ENCODE data around the gene CHST15.

DNA sequence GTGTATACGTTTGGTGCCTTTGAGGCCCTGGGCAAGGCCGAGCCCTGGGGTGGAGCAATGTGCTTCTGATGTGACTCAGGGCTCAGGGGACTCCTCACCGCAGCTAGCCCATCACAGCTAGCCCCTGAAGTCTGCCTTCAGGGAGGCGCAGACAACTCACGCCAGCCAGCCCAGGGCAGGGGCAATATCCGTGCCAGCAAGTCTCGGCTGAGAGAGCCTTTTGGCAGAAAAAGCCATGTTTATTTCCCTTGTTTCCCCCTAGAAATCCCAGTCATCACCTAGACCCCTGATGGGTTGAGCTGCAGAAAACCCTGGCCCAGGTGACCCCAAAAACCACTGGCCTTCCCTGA is 90.4 kb downstream of the CHST15 start:
- TF ChIP-seq EP300 (conservative IDR thresholded peaks at IDR 0.05; ENCODE audit: poor library complexity, severe bottlenecking): no peak
- TF ChIP-seq, protein P1, sequence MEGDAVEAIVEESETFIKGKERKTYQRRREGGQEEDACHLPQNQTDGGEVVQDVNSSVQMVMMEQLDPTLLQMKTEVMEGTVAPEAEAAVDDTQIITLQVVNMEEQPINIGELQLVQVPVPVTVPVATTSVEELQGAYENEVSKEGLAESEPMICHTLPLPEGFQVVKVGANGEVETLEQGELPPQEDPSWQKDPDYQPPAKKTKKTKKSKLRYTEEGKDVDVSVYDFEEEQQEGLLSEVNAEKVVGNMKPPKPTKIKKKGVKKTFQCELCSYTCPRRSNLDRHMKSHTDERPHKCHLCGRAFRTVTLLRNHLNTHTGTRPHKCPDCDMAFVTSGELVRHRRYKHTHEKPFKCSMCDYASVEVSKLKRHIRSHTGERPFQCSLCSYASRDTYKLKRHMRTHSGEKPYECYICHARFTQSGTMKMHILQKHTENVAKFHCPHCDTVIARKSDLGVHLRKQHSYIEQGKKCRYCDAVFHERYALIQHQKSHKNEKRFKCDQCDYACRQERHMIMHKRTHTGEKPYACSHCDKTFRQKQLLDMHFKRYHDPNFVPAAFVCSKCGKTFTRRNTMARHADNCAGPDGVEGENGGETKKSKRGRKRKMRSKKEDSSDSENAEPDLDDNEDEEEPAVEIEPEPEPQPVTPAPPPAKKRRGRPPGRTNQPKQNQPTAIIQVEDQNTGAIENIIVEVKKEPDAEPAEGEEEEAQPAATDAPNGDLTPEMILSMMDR (IDR thresholded peaks at IDR 0.05; ENCODE audit: poor library complexity, severe bottlenecking): no peak
- TF ChIP-seq POLR2AphosphoS5 (IDR thresholded peaks at IDR 0.05): no peak
- TF ChIP-seq, protein P2, sequence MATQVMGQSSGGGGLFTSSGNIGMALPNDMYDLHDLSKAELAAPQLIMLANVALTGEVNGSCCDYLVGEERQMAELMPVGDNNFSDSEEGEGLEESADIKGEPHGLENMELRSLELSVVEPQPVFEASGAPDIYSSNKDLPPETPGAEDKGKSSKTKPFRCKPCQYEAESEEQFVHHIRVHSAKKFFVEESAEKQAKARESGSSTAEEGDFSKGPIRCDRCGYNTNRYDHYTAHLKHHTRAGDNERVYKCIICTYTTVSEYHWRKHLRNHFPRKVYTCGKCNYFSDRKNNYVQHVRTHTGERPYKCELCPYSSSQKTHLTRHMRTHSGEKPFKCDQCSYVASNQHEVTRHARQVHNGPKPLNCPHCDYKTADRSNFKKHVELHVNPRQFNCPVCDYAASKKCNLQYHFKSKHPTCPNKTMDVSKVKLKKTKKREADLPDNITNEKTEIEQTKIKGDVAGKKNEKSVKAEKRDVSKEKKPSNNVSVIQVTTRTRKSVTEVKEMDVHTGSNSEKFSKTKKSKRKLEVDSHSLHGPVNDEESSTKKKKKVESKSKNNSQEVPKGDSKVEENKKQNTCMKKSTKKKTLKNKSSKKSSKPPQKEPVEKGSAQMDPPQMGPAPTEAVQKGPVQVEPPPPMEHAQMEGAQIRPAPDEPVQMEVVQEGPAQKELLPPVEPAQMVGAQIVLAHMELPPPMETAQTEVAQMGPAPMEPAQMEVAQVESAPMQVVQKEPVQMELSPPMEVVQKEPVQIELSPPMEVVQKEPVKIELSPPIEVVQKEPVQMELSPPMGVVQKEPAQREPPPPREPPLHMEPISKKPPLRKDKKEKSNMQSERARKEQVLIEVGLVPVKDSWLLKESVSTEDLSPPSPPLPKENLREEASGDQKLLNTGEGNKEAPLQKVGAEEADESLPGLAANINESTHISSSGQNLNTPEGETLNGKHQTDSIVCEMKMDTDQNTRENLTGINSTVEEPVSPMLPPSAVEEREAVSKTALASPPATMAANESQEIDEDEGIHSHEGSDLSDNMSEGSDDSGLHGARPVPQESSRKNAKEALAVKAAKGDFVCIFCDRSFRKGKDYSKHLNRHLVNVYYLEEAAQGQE (IDR thresholded peaks at IDR 0.05; ENCODE audit: borderline replicate concordance): no peak
- no peak for TF ChIP-seq EZH2 (IDR thresholded peaks at IDR 0.05; ENCODE audit: borderline replicate concordance, insufficient read depth, low read length, poor library complexity, severe bottlenecking)
- no peak for TF ChIP-seq MXI1 (conservative IDR thresholded peaks at IDR 0.05; ENCODE audit: poor library complexity, severe bottlenecking)
- no peak for TF ChIP-seq RAD21 (conservative IDR thresholded peaks at IDR 0.05)
